Heart left ventricle (tissue), 13 donors: ENCODE results near the gene DR1.

Experiments
- POLR2A ChIP-seq, 2 donors: fragments of 450-650 bp; IDR thresholded peaks; one replicate each; pipeline ENCODE4 v1.6.1; 2017; ENCODE audit warnings: antibody characterized with exemption in 2 of 2, mild to moderate bottlenecking in 2 of 2, moderate library complexity in 2 of 2
- TF ChIP-seq, protein P1 (sequence below), 12 donors: fragments of 200-600 bp; sonication (generic) in 4 of 12; IDR thresholded peaks; one replicate each; pipeline versions ENCODE4 v1.5.0 to v1.8.0; 2018 to 2022; ENCODE audit warnings: antibody characterized with exemption in 12 of 12, mild to moderate bottlenecking in 5 of 12
- donor health status: ischemic (EF 13 %, LVEDD 7.1; RV severe dilation, severe dysfunction).
- donor health status: DM: no; HTN: yes; CAD: no.
- donor health status: DM: no; HTN: no; CAD: no.
- donor health status: ischemic (EF 25% LVEDD 6.9; RV normal size, moderate dysfunction).
- donor health status: ischemic (EF 25% LVEDD 5.7; RV mildly dilated, moderate dysfunction).
- donor health status: ischemic (EF 35%, LVEDD 5.7; RV mildly dilated, moderate dysfunction).
- donor health status: nonischemic (EF 11% LVEDD 7.7; RV severe dilation, severe dysfunction).
- donor health status: DM: yes; HTN: yes; CAD: no.
- donor health status: PGD.
- donor health status: ischemic (EF 29% LVEDD 5.4; RV normal size, mild dysfunction).
- donor health status: nonischemic (EF 23%, LVEDD 6.1; RV moderate dilation, normal function).

DNA sequence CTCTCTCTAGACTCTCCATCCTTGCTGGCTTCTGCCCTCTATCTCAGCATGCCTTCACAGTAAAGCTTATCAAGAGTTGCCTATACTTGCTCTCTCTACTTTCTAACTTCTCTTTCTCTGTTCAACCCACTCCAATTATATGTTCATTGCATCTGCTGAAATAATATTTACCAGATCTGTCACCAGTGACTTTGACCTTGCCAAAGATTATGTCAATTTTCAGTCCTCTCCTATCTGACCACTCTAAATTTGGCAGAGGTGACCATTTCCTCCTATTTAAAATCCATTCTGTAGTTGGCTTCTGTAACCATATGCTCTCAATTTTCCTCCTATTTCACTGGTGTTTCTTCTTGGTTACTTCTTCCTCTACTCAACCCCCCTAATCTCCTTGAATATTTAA is 38.8 kb upstream of the DR1 start:
- no peak for TF ChIP-seq POLR2A (IDR thresholded peaks at IDR 0.05)
- TF ChIP-seq, protein P1, sequence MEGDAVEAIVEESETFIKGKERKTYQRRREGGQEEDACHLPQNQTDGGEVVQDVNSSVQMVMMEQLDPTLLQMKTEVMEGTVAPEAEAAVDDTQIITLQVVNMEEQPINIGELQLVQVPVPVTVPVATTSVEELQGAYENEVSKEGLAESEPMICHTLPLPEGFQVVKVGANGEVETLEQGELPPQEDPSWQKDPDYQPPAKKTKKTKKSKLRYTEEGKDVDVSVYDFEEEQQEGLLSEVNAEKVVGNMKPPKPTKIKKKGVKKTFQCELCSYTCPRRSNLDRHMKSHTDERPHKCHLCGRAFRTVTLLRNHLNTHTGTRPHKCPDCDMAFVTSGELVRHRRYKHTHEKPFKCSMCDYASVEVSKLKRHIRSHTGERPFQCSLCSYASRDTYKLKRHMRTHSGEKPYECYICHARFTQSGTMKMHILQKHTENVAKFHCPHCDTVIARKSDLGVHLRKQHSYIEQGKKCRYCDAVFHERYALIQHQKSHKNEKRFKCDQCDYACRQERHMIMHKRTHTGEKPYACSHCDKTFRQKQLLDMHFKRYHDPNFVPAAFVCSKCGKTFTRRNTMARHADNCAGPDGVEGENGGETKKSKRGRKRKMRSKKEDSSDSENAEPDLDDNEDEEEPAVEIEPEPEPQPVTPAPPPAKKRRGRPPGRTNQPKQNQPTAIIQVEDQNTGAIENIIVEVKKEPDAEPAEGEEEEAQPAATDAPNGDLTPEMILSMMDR (IDR thresholded peaks at IDR 0.05), result no peak
